ENCODE measurements around the gene HOPX. TPM values are rescaled to one million over a fixed set of nuclear protein-coding genes. Genes with fewer than 3 reads are reported as not detected.

HOPX gene
- total RNA-seq, 2 donors from 2014 or later: 1.5 to 5.7 TPM

GRCh38 chr4:56626420-56626819, 54.7 kb downstream of the HOPX start:
- Histone ChIP-seq H3K27ac (no peak overlapping the region), H3K4me1 (no peaks in the 10 kb centered on the region), H3K9me3 (no peaks in the 10 kb centered on the region), H3K36me3 (no peaks in the 10 kb centered on the region), H3K4me3 (no peak overlapping the region), H3K27me3 (no peaks in the 10 kb centered on the region), H3K9ac (ENCODE audit: low read depth in 2 of 2, low read length in 2 of 2) (no peak overlapping the region)
- intact Hi-C loops (cut with DNase I): no loop called here
- DNase-seq: no peak
- TF ChIP-seq CTCF (IDR thresholded peaks at IDR 0.05): no peak

GRCh38 chr4:56622176-56622575, 58.9 kb downstream of the HOPX start:
- H3K27me3 ChIP-seq: no peaks in the 10 kb centered on the region
- TF ChIP-seq CTCF (IDR thresholded peaks at IDR 0.05): no peak
- H3K27ac ChIP-seq: no peak overlapping the region
- no peaks in the 10 kb centered on the region for H3K4me1 ChIP-seq
- no peak for DNase-seq
- H3K9ac ChIP-seq (ENCODE audit: low read depth in 2 of 2, low read length in 2 of 2): no peak overlapping the region
- H3K36me3 ChIP-seq: no peaks in the 10 kb centered on the region
- intact Hi-C loops (cut with DNase I): no loop called here
- H3K9me3 ChIP-seq: no peaks in the 10 kb centered on the region
- no peak overlapping the region for H3K4me3 ChIP-seq

GRCh38 chr4:56619816-56620215, 61.3 kb downstream of the HOPX start:
- intact Hi-C loops (cut with DNase I): no loop called here

GRCh38 chr4:56619160-56619559, 61.9 kb downstream of the HOPX start:
- intact Hi-C loops (cut with DNase I): no loop called here
- Histone ChIP-seq H3K27me3 (no peaks in the 10 kb centered on the region), H3K4me3 (no peak overlapping the region), H3K9me3 (no peaks in the 10 kb centered on the region), H3K27ac (no peak overlapping the region), H3K9ac (ENCODE audit: low read depth in 2 of 2, low read length in 2 of 2) (no peak overlapping the region), H3K36me3 (no peaks in the 10 kb centered on the region), H3K4me1 (no peaks in the 10 kb centered on the region)
- DNase-seq: no peak
- no peak for TF ChIP-seq CTCF (IDR thresholded peaks at IDR 0.05)

More at GRCh38 chr4:56619816-56620215, 61.3 kb downstream of the HOPX start:
- no peak for TF ChIP-seq CTCF (IDR thresholded peaks at IDR 0.05)
- Histone ChIP-seq H3K4me3 (no peak overlapping the region), H3K27me3 (no peaks in the 10 kb centered on the region), H3K4me1 (no peaks in the 10 kb centered on the region), H3K9me3 (no peaks in the 10 kb centered on the region), H3K36me3 (no peaks in the 10 kb centered on the region), H3K27ac (no peak overlapping the region), H3K9ac (ENCODE audit: low read depth in 2 of 2, low read length in 2 of 2) (no peak overlapping the region)
- no peak for DNase-seq

- H3K27me3 ChIP-seq: no peaks in the 10 kb centered on the region
- no peaks in the 10 kb centered on the region for H3K9me3 ChIP-seq
- intact Hi-C loops (cut with DNase I): no loop called here
- no peak overlapping the region for H3K4me3 ChIP-seq
- no peaks in the 10 kb centered on the region for H3K36me3 ChIP-seq
- H3K4me1 ChIP-seq: no peaks in the 10 kb centered on the region
- H3K27ac ChIP-seq: no peak overlapping the region
- TF ChIP-seq CTCF (IDR thresholded peaks at IDR 0.05): no peak
- no peak overlapping the region for H3K9ac ChIP-seq (ENCODE audit: low read depth in 2 of 2, low read length in 2 of 2)
- no peak for DNase-seq
Observed at GRCh38 chr4:56618734-56619133, 62.4 kb downstream of the HOPX start.

Data from colonic mucosa (tissue), 4 donors.